ENCODE results near the gene OR2M7. TPM values are rescaled to one million over a fixed set of nuclear protein-coding genes. Genes with fewer than 3 reads are reported as not detected.
"Not testable (repeated sequence)": the region's sequence is repeated elsewhere in the genome, so short reads cannot be mapped to it uniquely, and the experiment has no call there.

OR2M7 gene
- total RNA-seq: not detected

DNA sequence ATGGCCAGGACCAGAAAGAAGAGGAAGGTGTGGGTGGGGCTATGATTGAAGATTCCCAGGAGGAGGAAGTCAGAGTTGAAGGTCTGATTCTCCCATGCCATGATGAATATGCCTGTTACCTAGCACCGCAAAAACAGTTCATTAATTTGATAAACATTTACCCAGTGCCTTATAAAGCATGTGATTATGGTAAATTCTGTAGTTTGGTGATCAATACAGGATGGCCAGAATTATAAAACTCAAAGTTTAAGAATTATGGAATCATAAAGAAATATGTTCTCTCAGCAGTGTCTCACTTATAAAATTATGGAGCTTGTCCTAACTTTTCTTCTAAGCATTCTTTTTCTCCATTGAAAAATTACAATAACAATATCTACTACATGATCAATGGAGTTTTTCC lies at the start of gene OR2M7:
OR2M7 (minus strand) TSS at position 101 of the 400 bp plus-strand sequence; CDS start at position 101, 0 bp downstream.
- no peak for DNase-seq (ENCODE audit: low spot score)

- DNase-seq (ENCODE audit: low spot score): no peak
Measured at GRCh38 chr1:248373761-248374160, 49.4 kb upstream of the OR2M7 start.

DNA sequence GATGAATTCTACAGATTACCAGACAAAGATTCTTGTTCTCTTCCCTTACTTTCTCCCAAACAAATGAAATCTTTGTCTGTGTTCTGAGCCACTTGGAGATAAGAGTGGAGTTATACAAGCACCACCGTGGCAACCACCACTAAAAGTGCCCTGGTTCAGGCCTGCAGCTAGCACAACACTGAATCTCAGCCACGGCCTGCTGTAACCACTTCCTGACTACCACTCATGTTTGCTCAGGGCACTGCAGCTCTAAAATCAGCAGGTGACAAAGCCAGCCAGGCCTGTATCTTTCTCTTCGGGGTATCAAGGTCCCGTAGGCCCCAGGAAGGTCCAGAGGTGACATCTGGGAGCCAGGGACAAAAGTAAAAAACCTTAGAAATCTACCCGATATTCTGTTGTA lies 48.0 kb upstream of the OR2M7 start:
- DNase-seq (ENCODE audit: low spot score): no peak

DNA sequence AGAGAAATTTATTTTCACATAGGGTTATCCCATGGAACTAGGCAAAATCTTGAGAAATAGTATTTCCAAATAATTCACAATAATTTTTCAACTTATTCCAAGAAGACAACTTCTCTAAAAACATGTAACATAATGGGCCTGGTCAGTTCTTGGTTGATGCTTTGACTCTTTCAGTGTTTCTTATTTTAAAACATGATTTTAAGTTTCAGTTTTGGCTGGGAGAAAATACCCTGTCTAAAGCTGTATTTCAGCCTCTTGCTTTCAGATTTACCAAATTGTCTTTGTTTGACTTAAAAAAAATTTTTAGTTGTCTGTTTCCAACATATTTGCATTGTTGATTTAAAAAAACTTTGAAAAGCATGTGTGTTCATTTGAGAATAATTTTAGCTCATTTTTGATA lies 42.2 kb upstream of the OR2M7 start:
- DNase-seq (ENCODE audit: low spot score): no peak

DNA sequence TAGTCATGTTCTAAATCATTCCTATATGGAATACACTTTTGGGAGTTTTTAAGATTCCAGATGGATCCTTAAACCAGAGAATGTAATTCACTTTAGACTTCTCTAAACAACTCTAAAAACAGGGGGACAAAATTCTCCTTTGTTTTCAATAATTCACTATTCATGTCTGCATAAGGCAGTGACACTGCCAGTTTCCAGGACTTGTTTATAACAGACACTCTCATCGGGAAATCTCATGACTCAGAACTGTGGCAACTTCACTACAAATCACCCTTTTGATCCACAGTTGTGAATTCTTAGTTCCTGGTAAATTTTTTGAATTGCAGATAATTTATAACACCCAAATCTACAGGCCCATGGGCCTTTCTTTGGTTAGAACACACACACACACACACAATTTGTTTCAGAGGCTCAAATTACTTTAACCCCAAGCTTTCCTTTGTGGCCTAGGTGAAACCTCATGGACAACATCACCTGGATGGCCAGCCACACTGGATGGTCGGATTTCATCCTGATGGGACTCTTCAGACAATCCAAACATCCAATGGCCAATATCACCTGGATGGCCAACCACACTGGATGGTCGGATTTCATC lies 36.9 kb upstream of the OR2M7 start, which contains the start of gene OR2T4:
OR2T4 (plus strand) TSS at position 545 of the 595 bp plus-strand sequence; CDS start at position 545, 0 bp downstream.
- no peak for DNase-seq (ENCODE audit: low spot score)

DNA sequence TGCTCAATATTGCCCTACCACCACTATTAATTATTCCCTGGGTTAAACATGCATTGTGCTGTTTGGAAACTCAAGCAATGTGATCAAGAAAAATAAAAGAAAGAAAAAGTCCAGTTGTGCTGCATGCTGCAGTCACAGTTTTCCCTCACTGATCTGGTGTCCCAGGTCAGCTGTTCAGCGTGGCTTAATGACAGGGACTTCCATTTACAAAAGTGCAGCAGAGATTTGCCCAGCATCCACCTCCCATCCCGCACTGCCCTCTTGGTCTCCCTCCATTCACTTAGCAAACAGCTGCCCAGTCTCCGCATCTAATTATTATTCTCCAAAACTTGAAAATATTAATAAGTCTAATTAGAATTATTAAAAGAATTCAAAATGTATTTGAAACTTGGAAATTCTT lies 35.0 kb upstream of the OR2M7 start:
- no peak for DNase-seq (ENCODE audit: low spot score)

DNA sequence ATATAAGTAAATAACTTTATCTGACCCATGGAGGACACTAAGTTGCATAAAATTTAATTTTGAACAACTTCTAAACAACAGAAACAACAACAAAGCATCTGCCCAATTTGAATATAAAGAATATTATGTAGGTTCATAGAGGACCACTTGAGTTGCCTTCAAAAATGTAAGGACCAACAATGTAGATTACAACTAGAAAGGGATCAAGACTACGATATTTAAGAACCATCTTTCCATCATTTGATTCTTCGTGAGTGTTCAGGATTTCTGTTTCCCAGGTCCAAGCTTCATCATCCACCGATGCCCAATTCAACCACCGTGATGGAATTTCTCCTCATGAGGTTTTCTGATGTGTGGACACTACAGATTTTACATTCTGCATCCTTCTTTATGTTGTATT lies 24.1 kb upstream of the OR2M7 start, which contains the start of gene OR14C36:
OR14C36 (plus strand) TSS at position 301 of the 400 bp plus-strand sequence; CDS start at position 301, 0 bp downstream.
- DNase-seq (ENCODE audit: low spot score): no peak

GRCh38 chr1:248343451-248343850 lies 19.1 kb upstream of the OR2M7 start:
- no peak for DNase-seq (ENCODE audit: low spot score)

DNA sequence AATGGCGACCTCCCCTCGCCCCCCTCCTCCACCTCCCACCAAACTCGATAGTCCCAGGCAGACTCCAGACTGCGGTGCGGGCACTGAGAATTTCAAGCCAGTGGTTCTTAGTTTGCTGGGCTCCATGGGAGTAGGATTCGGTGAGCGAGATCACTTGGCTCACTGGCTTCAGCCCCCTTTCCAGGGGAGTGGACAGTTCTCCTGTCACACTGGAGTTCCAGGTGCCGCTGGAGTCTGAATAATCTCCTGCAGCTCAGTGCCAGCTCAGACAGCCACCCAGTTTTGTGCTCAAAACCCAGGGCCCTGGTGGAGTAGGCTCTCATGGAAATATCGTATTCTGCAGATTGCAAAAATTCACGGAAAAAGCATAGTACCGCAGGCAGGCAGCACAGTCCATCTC lies 7.6 kb downstream of the OR2M7 start:
- DNase-seq (ENCODE audit: low spot score): no peak

DNA sequence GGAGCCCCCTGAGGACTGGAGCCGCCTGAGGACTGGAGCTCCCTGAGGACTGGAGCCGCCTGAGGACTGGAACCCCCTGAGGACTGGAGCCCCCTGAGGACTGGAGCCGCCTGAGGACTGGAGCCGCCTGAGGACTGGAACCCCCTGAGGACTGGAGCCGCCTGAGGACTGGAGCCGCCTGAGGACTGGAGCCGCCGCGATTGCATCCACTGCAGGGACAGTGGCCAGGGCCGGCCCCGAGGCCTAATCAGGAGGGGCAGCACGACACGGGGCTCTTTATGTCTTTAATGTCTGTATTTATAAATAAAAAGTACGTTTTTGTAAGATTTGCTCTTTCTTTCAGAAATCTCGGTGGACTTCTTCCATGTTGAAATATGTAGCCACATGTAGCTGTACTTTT lies 17.6 kb downstream of the OR2M7 start:
- not testable (repeated sequence) for DNase-seq (ENCODE audit: low spot score)

GRCh38 chr1:248306103-248306502 lies 18.3 kb downstream of the OR2M7 start:
- no peak for DNase-seq (ENCODE audit: low spot score)

DNA sequence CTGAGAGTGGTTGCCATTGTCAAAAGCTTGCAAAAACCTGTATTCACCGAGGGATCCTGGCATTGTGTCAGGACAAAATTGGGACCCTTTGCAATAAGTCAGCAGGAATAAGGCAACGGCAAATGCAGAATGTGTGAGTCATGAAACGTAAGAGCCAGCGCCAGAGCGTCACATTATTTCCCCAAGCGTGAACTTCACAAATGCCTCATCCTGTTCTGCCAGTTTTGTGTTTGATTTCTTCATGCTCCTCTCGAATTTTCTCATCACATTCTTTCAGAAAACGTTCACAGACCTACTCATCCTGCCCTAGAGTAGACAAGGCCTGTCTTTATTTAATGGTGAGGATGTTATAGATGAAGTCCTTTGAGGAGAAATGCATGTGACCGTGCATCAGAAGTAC lies 18.7 kb downstream of the OR2M7 start:
- not testable (repeated sequence) for DNase-seq (ENCODE audit: low spot score)

DNA sequence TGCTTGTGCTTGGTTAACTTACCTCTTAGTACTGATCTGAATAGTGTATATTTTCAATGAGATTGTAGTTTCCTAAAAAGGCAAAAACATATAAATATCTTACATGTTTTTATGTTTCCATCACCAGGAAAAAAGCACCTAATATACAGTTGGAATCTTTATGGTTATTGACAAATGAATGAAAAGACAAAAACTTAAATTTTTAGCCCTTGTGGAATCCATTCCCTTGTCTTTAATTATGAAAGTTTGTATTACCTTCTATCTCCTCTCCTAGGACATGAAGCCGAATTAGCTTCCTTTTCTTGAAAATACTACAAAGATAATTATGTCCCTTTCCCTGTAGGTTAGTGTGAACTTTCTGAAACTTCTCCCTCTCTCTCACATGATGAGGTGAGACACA lies 21.0 kb downstream of the OR2M7 start, which contains the start of gene OR2T12:
OR2T12 (minus strand) TSS at position 101 of the 400 bp plus-strand sequence. CDS start 7,846 bp downstream, outside the sequence.
- no peak for DNase-seq (ENCODE audit: low spot score)

DNA sequence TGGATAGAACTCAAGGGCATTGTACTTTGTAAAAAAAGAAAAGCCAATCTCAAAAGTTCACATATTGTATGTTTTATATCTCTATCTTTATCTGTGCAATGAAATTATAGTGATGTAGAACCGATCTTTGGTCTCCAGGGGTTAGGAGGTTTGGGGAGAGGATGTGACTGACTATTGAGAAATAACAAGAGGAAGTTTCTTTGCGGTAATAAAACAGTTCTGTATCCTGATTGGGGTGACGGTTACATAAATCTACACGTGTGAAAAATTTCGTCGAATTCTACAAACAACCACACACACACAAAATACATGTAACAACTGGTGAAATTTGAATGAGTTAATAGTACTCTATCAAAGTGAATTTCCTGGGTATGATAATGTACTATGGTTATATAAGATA lies 36.0 kb downstream of the OR2M7 start:
- no peak for DNase-seq (ENCODE audit: low spot score)

DNA sequence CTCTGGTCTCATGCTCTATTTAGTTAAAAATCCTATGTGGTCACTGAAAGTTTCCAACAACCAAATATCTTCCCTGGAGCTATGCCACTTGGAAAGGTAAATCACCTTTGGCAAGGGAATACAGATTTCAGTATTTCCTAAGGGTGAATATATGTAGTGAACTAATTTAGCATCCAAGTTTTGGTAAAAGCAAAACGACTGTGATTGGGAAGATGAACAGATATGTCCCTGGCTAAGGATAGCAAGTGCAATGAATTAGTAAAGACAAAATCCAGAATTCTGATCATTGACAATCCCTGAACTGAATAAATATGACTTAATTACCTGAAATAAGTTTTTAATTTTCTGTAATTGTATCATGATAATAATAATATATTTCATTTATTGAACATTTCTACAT lies 46.5 kb downstream of the OR2M7 start, which contains the start of gene OR2T33:
OR2T33 (minus strand) TSS at position 101 of the 400 bp plus-strand sequence. CDS start 4,162 bp downstream, outside the sequence.
- no peak for DNase-seq (ENCODE audit: low spot score)

Other genes with a start within 250 kb of the OR2M7 start
- gene OR2L13, start 229.4 kb downstream of the OR2M7 start, total RNA-seq: not detected
- gene OR2M5, start 179.4 kb downstream of the OR2M7 start, total RNA-seq: not detected
- gene OR2M2, start 149.7 kb downstream of the OR2M7 start, total RNA-seq: not detected
- gene OR2M3, start 127.3 kb downstream of the OR2M7 start, total RNA-seq: not detected
- gene OR2M4, start 93.2 kb downstream of the OR2M7 start, total RNA-seq: not detected
- not detected for gene OR2T33, start 46.6 kb downstream of the OR2M7 start, total RNA-seq
- gene OR2T12, start 21.1 kb downstream of the OR2M7 start, total RNA-seq: not detected
- not detected for gene OR14C36, start 24.2 kb upstream of the OR2M7 start, total RNA-seq
- not detected for gene OR2T4, start 37.1 kb upstream of the OR2M7 start, total RNA-seq
- not detected for gene OR2T6, start 51.2 kb upstream of the OR2M7 start, total RNA-seq
- not detected for gene OR2T1, start 78.5 kb upstream of the OR2M7 start, total RNA-seq
- gene OR2T2, start 121.1 kb upstream of the OR2M7 start, total RNA-seq: not detected
- gene OR2T3, start 148.8 kb upstream of the OR2M7 start, total RNA-seq: not detected
- not detected for gene OR2T5, start 164.0 kb upstream of the OR2M7 start, total RNA-seq
- gene OR2G6, start 183.5 kb upstream of the OR2M7 start, total RNA-seq: not detected
- gene OR2T29, start 238.2 kb upstream of the OR2M7 start, total RNA-seq: not detected